OCI-LY3 (cell line): ENCODE results near the gene NIN.

Source experiments
- EZH2phosphoT487 ChIP-seq: fragments of 200-600 bp; shearing (Covaris generic); IDR thresholded peaks from 2 replicates; pipeline ENCODE4 v1.6.1; 2018; ENCODE audit warnings: antibody characterized with exemption, mixed run types, low read depth
- TF ChIP-seq, protein P1 (sequence below): fragments of 200-600, 300-600 bp; sonication (generic); IDR thresholded peaks from 2 replicates; pipeline ENCODE4 v1.5.1; 2014; ENCODE audit warnings: antibody characterized with exemption, low read length, low read depth

DNA sequence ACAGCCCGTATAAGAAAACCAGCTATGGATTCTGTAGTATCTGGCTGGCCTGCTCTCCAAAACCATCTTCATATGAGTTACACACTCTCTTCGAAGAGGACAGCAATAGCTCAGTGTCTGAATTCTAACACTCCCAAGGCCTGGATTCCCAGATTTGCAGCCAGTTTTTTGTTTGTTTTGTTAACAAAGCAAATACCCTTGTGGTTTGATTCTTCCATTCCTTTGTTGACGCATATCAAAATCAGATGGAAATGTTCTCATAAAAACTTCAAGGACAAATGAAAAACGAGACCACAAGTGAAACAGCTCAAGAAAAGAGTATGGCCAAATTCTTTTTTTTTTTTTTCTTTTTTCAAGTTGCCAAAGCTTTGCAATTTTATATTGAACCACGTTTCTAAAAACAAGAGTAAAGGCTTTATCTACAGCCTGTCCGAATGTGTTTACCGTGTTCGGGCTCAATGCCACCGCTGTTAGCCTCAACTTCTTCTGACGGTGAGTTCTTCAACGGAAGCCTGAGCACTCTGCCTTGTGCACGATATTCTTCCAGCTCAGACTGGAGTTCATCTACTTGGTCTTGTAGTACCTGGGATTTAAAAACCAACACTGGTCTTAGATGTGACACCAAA is 67.5 kb downstream of the NIN start:
- no peak for TF ChIP-seq EZH2phosphoT487
- TF ChIP-seq, protein P1, sequence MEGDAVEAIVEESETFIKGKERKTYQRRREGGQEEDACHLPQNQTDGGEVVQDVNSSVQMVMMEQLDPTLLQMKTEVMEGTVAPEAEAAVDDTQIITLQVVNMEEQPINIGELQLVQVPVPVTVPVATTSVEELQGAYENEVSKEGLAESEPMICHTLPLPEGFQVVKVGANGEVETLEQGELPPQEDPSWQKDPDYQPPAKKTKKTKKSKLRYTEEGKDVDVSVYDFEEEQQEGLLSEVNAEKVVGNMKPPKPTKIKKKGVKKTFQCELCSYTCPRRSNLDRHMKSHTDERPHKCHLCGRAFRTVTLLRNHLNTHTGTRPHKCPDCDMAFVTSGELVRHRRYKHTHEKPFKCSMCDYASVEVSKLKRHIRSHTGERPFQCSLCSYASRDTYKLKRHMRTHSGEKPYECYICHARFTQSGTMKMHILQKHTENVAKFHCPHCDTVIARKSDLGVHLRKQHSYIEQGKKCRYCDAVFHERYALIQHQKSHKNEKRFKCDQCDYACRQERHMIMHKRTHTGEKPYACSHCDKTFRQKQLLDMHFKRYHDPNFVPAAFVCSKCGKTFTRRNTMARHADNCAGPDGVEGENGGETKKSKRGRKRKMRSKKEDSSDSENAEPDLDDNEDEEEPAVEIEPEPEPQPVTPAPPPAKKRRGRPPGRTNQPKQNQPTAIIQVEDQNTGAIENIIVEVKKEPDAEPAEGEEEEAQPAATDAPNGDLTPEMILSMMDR: no peak
